HUES64 (cell line): Measurements from ENCODE around the gene KRTAP10-3. TPM values are rescaled to one million over a fixed set of nuclear protein-coding genes. Genes with fewer than 3 reads are reported as not detected.
"Not testable (repeated sequence)": the region's sequence is repeated elsewhere in the genome, so short reads cannot be mapped to it uniquely, and the experiment has no call there.

ENCODE experiments used
- H3K27ac ChIP-seq: 2 replicates; pipeline ENCODE4 v1.7.0; 2013; ENCODE audit warnings: low read depth, low read length, inconsistent platforms
- H3K27me3 ChIP-seq: 2 replicates; pipeline ENCODE4 v1.6.1; 2013; ENCODE audit warnings: mild to moderate bottlenecking, low read length; ENCODE audit not compliant: insufficient read depth
- H3K36me3 ChIP-seq: 2 replicates; pipeline ENCODE4 v1.6.1; 2013; ENCODE audit warnings: mild to moderate bottlenecking, low read length; ENCODE audit not compliant: insufficient read depth
- H3K4me1 ChIP-seq: 2 replicates; pipeline ENCODE4 v1.6.1; 2013; ENCODE audit warnings: mild to moderate bottlenecking, low read length, moderate library complexity; ENCODE audit not compliant: insufficient read depth
- H3K4me3 ChIP-seq: 2 replicates; pipeline ENCODE4 v1.5.1; 2013; ENCODE audit warnings: mild to moderate bottlenecking, low read length, moderate library complexity
- H3K9ac ChIP-seq: 2 replicates; pipeline ENCODE4 v1.6.1; 2013; ENCODE audit warnings: mild to moderate bottlenecking, low read depth, low read length
- H3K9me3 ChIP-seq: 2 replicates; pipeline ENCODE4 v1.6.1; 2013; ENCODE audit warnings: low read depth, low read length; ENCODE audit not compliant: insufficient read depth
- WGBS: fragments of 150-250, 120-280 bp; methylation state at CpG from one replicate; pipeline ENCODE4 v1.1.7; 2013; ENCODE audit warnings: missing lambda C conversion rate; 5-methylcytosine and 5-hydroxymethylcytosine counted together
- polyA plus RNA-seq, 2 experiments: library from polyadenylated mRNA; stranded (reverse); fragments of 50-300 nt; gene quantifications; one replicate each; pipeline ENCODE4 v1.2.3, GENCODE V29; 2013

Gene KRTAP10-3
- not detected for polyA plus RNA-seq (2013, experiment 1 of 2)
- not detected for polyA plus RNA-seq (2013, experiment 2 of 2)

- WGBS: 85% methylated on average over 5 of the region's 5 CpGs
- no peaks in the 10 kb centered on the region for H3K27me3 ChIP-seq
Measured at GRCh38 chr21:44558695-44559094, at the start of gene KRTAP10-3. Gene KRTAP10-3 (minus strand): TSS chr21:44558795. CDS start chr21:44558715, 80 bp downstream.

GRCh38 chr21:44606495-44606894 lies 47.9 kb upstream of the KRTAP10-3 start:
- Histone ChIP-seq H3K27ac (no peak overlapping the region), H3K36me3 (no peaks in the 10 kb centered on the region), H3K4me1 (no peaks in the 10 kb centered on the region), H3K27me3 (no peaks in the 10 kb centered on the region), H3K4me3 (no peak overlapping the region), H3K9me3 (peaks cover 13% of the 10 kb centered on the region), H3K9ac (no peak overlapping the region)
- 91% methylated on average over 4 of the region's 4 CpGs for WGBS

More at GRCh38 chr21:44558695-44559094, at the start of gene KRTAP10-3:
- H3K36me3 ChIP-seq: no peaks in the 10 kb centered on the region
- H3K4me3 ChIP-seq: no peak within 1 kb of the TSS
- H3K4me1 ChIP-seq: 0 out of 2 replicates have a peak, but pooled peaks cover 9% of the 10 kb centered on the region
- no peak within 1 kb of the TSS; the same call in 1 of the 2 replicates for H3K9ac ChIP-seq
- no peaks in the 10 kb centered on the region for H3K9me3 ChIP-seq
- H3K27ac ChIP-seq: no peak within 1 kb of the TSS

GRCh38 chr21:44603911-44604310 lies 45.3 kb upstream of the KRTAP10-3 start:
- no peaks in the 10 kb centered on the region for H3K4me1 ChIP-seq
- H3K9ac ChIP-seq: no peak overlapping the region
- 94% methylated on average over 8 of the region's 8 CpGs for WGBS
- H3K9me3 ChIP-seq: peaks cover 3% of the 10 kb centered on the region; the same call in 1 of the 2 replicates
- H3K36me3 ChIP-seq: no peaks in the 10 kb centered on the region
- H3K27me3 ChIP-seq: no peaks in the 10 kb centered on the region
- H3K27ac ChIP-seq: no peak overlapping the region
- H3K4me3 ChIP-seq: no peak overlapping the region

- Histone ChIP-seq H3K27ac (no peak overlapping the region), H3K4me3 (no peak overlapping the region), H3K36me3 (no peaks in the 10 kb centered on the region), H3K9me3 (peaks cover 3% of the 10 kb centered on the region; the same call in 1 of the 2 replicates), H3K4me1 (peaks cover 5% of the 10 kb centered on the region), H3K27me3 (no peaks in the 10 kb centered on the region), H3K9ac (no peak overlapping the region)
- WGBS: 68% methylated on average over 17 of the region's 17 CpGs
Measured at GRCh38 chr21:44603109-44603875, 44.7 kb upstream of the KRTAP10-3 start.

GRCh38 chr21:44602463-44602850 lies 43.9 kb upstream of the KRTAP10-3 start:
- WGBS: 88% methylated on average over 20 of the region's 21 CpGs
- Histone ChIP-seq H3K9me3 (peaks cover 3% of the 10 kb centered on the region; the same call in 1 of the 2 replicates), H3K27me3 (no peaks in the 10 kb centered on the region), H3K4me1 (peaks cover 12% of the 10 kb centered on the region), H3K27ac (no peak overlapping the region), H3K9ac (no peak overlapping the region), H3K36me3 (no peaks in the 10 kb centered on the region), H3K4me3 (no peak overlapping the region)

GRCh38 chr21:44601596-44602462 lies 43.2 kb upstream of the KRTAP10-3 start:
- Histone ChIP-seq H3K36me3 (no peaks in the 10 kb centered on the region), H3K9ac (no peak overlapping the region), H3K9me3 (peaks cover 3% of the 10 kb centered on the region; the same call in 1 of the 2 replicates), H3K27ac (no peak overlapping the region), H3K4me1 (peaks cover 13% of the 10 kb centered on the region), H3K4me3 (no peak overlapping the region), H3K27me3 (no peaks in the 10 kb centered on the region)
- 87% methylated on average over 23 of the region's 23 CpGs for WGBS

- not testable (repeated sequence) for H3K36me3 ChIP-seq, H3K4me3 ChIP-seq, H3K27ac ChIP-seq, H3K27me3 ChIP-seq, H3K9ac ChIP-seq, H3K9me3 ChIP-seq
- WGBS: 88% methylated on average over 10 of the region's 10 CpGs
- peaks cover 13% of the 10 kb centered on the region for H3K4me1 ChIP-seq
Measured at GRCh38 chr21:44601091-44601490, 42.5 kb upstream of the KRTAP10-3 start.

- H3K4me1 ChIP-seq: peaks cover 13% of the 10 kb centered on the region
- not testable (repeated sequence) for H3K36me3 ChIP-seq, H3K27ac ChIP-seq, H3K9me3 ChIP-seq, H3K27me3 ChIP-seq, H3K9ac ChIP-seq, H3K4me3 ChIP-seq
- WGBS: 90% methylated on average over 21 of the region's 23 CpGs
Measured at GRCh38 chr21:44600118-44600978, 41.8 kb upstream of the KRTAP10-3 start, which contains the start of gene KRTAP10-7. Gene KRTAP10-7 (plus strand): TSS chr21:44600597. CDS start chr21:44600622, 25 bp downstream.

GRCh38 chr21:44599264-44600029 lies 40.9 kb upstream of the KRTAP10-3 start:
- H3K27ac ChIP-seq: no peak overlapping the region
- no peaks in the 10 kb centered on the region for H3K27me3 ChIP-seq
- H3K9me3 ChIP-seq: no peaks in the 10 kb centered on the region
- no peaks in the 10 kb centered on the region for H3K36me3 ChIP-seq
- no peak overlapping the region for H3K4me3 ChIP-seq
- peaks cover 13% of the 10 kb centered on the region for H3K4me1 ChIP-seq
- WGBS: 81% methylated on average over 8 of the region's 8 CpGs
- H3K9ac ChIP-seq: no peak overlapping the region

GRCh38 chr21:44598061-44598460 lies 39.5 kb upstream of the KRTAP10-3 start:
- Histone ChIP-seq H3K36me3 (no peaks in the 10 kb centered on the region), H3K27ac (peak overlapping the region; percentile 25; the same call in 1 of the 2 replicates), H3K9me3 (no peaks in the 10 kb centered on the region), H3K27me3 (no peaks in the 10 kb centered on the region), H3K4me3 (no peak overlapping the region), H3K9ac (peak overlapping the region; percentile 43), H3K4me1 (peaks cover 17% of the 10 kb centered on the region)
- 64% methylated on average over 11 of the region's 11 CpGs for WGBS
